Choroid plexus epithelial cell (primary cell): ENCODE data around the gene EPHA4.

Experiments used
- DNase-seq: peaks from one replicate; pipeline ENCODE4 v3.0.0-alpha.2; 2010; ENCODE audit warnings: low read depth
- H3K4me3 ChIP-seq: 2 replicates; pipeline ENCODE4 v1.5.1; 2011; ENCODE audit warnings: low read depth, mild to moderate bottlenecking, control low read depth, low read length, moderate library complexity
- TF ChIP-seq, protein P1 (sequence below): conservative IDR thresholded peaks from 2 replicates; pipeline ENCODE4 v1.5.1; 2011; ENCODE audit warnings: low read depth, mild to moderate bottlenecking, control low read depth, inconsistent platforms, low read length, moderate library complexity

EPHA4 gene

DNA sequence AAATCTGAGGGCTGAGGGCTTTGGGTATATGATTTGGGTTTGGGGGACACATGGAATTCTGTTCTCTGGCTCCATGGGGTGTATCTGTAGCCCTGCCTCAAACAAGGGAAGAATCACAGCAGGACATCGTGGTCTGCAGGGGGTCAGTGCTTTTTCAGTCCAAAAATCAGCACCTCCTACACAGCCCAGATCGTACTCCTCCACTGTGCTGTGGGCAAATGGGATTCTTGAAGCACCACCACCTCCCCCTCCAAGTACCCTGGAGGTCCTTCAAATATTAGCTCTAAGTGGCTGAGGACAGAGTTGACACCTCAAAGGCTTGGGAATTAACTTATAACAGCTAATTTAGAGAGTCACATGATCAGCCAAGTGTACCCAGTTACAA lies 41.5 kb downstream of the EPHA4 start:
- DNase-seq: no peak
- no peak overlapping the region for H3K4me3 ChIP-seq
- TF ChIP-seq, protein P1, sequence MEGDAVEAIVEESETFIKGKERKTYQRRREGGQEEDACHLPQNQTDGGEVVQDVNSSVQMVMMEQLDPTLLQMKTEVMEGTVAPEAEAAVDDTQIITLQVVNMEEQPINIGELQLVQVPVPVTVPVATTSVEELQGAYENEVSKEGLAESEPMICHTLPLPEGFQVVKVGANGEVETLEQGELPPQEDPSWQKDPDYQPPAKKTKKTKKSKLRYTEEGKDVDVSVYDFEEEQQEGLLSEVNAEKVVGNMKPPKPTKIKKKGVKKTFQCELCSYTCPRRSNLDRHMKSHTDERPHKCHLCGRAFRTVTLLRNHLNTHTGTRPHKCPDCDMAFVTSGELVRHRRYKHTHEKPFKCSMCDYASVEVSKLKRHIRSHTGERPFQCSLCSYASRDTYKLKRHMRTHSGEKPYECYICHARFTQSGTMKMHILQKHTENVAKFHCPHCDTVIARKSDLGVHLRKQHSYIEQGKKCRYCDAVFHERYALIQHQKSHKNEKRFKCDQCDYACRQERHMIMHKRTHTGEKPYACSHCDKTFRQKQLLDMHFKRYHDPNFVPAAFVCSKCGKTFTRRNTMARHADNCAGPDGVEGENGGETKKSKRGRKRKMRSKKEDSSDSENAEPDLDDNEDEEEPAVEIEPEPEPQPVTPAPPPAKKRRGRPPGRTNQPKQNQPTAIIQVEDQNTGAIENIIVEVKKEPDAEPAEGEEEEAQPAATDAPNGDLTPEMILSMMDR: no peak

DNA sequence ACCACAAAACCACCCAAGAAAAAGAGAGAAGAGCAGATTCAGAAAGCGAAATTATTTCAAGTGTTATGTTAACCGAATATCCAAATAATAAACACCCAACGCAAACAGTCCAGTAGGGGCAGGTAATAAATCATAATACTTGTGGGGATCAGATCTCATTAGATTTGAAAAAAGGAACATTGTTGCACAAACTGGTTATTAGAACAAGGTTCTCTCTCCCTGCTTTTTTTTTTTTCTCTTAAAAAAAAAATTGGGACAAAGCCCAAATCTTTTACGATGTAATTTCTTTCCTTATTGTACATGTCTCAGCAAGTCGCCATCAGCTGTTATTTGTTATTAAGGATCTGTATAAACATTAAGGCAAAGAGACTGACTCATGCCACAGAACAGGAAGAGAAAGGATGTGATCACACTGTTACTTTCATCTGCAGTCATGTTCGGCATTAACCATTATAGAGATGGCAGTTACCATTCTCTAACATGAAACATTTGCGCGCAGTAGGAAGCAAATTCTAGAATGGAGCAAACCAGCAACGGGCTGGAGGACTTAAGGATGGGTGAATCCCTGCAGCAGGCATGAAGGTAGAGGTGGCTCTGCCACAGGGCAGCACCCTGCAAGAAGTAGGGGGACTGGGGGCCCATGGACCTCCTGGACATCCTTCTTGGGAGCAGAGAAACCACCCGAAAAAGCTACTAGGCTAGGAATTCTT lies 42.0 kb downstream of the EPHA4 start:
- TF ChIP-seq, protein P1: no peak

DNA sequence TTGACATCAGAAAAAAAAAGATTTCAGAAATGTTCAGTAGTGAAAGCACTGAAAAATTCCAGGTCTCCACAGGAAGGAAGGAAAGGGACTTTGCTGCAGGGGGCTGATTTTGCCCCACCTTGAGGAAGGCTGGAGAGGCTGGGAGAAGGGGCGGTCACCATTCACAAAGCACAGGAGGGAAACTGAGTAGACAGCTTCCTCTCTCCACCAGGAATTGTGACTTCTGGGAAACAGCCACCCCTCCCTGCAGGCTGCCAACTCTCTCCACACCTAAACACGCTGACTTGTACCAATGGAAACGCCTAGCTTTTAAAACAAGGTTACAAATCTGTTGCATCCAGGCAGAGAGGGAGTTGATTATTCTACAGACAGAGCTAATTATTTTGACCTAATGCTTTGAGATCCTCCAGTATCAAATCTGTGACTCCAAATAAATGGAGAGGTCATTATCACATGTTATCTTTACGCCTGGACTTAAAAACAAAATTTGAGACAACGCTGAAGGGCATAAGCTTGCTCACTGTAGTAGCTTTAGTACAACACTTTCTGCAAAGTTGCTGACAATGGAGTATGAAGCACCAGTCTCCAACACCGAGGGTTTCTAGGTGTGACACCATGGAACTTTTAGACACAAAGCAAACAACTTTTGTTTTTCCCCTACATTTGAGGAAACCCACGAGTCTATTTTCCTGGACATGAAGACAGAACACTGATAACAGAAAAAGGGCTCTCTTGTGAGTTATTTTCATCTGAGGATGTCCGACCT lies 42.7 kb downstream of the EPHA4 start:
- TF ChIP-seq, protein P1: no peak
- no peak for DNase-seq
- H3K4me3 ChIP-seq: no peak overlapping the region

More for the DNA sequence above, 42.0 kb downstream of the EPHA4 start:
- DNase-seq: peak; percentile 63
- peak overlapping the region; percentile 6 for H3K4me3 ChIP-seq

DNA sequence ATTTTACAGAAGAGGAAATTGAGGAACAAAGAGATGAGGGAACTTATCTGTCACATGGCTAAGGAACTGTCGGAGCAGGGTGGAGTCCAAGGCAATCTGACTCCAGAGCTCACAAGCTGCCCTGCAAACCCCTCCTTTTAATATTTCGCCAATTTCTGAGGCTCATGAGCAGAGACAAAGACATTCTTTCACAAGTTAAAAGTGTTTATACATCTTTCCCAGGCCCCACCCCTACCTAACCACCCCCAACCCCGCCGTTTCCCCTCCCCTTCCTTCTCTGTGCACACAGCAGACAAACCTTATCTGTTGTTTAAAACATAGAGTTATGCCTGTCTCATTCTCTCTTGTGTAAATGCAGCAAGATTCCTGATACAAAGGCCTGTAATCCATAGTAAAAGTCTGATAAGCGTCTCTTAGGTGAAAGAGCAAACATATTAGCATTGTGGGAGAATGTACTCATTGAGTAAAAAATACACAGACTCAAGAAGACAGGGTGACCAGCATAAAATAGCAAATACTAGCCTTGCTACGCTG lies 44.3 kb downstream of the EPHA4 start:
- no peak overlapping the region for H3K4me3 ChIP-seq
- TF ChIP-seq, protein P1: no peak
- peak; percentile 21 for DNase-seq

DNA sequence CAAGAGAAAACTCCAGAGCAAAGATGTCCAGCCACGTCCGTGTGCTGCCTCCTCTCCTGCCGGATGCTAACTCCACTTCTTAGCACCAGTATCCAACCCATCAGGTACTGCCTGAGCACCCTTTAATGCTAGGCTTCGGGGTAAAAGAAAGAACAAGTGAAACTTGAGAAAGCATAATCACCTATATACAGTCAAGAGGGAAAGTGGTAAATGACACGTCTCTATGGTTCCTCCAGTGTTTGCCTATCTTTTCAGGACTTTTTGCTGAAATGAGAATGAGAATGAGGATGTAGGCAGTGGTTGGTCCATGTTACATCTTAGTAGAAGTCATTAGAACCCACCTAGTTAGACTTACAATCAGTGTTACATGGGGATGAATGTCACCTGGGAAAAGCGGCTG lies 47.9 kb downstream of the EPHA4 start:
- TF ChIP-seq, protein P1: no peak
- H3K4me3 ChIP-seq: no peak overlapping the region
- no peak for DNase-seq

DNA sequence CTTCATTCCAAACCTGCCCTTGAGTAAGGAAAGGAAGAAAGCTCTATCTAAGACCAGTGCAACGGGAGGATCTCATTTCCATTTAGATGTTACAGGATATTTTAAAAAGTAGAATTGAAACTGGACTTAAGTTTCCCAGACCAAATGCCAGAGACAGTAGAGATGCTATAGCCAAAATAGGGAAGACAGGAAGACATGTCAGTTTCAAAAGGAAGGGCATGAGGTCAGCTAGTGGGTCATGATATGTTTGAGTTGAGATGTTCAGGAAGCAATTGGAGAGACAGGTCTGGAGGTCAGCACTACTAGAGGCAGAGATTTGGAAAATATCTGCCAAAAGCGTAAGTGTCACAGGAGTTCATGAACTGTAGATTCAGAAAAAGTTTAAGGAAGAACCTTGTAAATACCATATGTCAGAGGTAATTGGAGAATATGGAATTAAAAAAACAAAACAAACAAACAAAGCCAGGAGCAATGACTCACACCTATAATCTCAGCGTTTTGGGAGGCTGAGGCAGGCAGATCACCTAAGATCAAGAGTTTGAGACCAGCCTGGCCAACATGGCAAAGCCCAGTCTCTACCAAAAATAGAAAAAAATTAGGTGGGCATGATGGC lies 50.8 kb downstream of the EPHA4 start:
- DNase-seq: no peak
- TF ChIP-seq, protein P1: no peak
- H3K4me3 ChIP-seq: no peak overlapping the region
